Hepatocyte (in vitro differentiated cells): ENCODE results near the gene PRXL2B.

Source experiments
- EZH2 ChIP-seq: fragments of 200-600 bp; sonication (generic); IDR thresholded peaks from 2 replicates; pipeline ENCODE4 v1.6.1; 2016; ENCODE audit warnings: antibody characterized with exemption, mild to moderate bottlenecking, borderline replicate concordance
- EZH2phosphoT487 ChIP-seq: fragments of 200-600 bp; sonication (generic); IDR thresholded peaks from one replicate; pipeline ENCODE4 v1.6.1; 2018; ENCODE audit warnings: antibody characterized with exemption, mild to moderate bottlenecking, low read depth, moderate library complexity; ENCODE audit not compliant: unreplicated experiment, severe bottlenecking
- TF ChIP-seq, protein P1 (sequence below): fragments of 200-600 bp; sonication (generic); IDR thresholded peaks from 2 replicates; pipeline ENCODE4 v1.5.1; 2016; ENCODE audit warnings: antibody characterized with exemption, mild to moderate bottlenecking; ENCODE audit not compliant: poor library complexity

DNA sequence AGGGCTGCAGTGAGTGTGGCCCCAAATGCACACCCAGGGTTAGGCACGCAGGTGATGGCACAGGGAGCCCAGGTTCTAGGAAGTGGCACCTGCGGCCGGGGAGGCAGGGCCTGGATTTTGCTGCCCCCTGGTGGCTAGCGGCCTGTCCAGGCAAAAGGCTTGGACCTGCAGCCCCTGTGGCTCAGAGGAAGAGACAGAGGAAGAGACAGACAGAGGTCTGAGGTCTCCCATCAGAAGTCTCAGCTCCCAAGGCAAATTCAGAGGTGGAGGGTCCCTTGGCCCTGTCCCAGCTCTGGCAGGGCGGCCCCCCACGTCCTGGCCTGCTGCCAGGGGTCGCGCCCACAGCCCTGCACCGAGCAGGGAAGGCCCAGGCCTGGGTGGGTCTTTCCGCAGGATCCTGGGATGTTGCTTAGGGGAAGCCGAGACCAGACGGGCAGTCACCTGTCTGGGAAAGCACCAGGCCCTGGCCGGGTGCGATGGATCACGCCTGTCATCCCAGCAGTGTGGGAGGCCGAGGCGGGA, 38.4 kb upstream of the PRXL2B start:
- TF ChIP-seq, protein P1, sequence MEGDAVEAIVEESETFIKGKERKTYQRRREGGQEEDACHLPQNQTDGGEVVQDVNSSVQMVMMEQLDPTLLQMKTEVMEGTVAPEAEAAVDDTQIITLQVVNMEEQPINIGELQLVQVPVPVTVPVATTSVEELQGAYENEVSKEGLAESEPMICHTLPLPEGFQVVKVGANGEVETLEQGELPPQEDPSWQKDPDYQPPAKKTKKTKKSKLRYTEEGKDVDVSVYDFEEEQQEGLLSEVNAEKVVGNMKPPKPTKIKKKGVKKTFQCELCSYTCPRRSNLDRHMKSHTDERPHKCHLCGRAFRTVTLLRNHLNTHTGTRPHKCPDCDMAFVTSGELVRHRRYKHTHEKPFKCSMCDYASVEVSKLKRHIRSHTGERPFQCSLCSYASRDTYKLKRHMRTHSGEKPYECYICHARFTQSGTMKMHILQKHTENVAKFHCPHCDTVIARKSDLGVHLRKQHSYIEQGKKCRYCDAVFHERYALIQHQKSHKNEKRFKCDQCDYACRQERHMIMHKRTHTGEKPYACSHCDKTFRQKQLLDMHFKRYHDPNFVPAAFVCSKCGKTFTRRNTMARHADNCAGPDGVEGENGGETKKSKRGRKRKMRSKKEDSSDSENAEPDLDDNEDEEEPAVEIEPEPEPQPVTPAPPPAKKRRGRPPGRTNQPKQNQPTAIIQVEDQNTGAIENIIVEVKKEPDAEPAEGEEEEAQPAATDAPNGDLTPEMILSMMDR = peak; percentile 86
- TF ChIP-seq EZH2 (no peak), EZH2phosphoT487 (no peak)
